Stimulated activated CD8-positive, alpha-beta memory T cell treated with anti-CD3 and anti-CD28 coated beads, Interleukin-12 subunit alpha, Interleukin-12 subunit beta, amount 100 ng/mL, for 1 hour (primary cell): ENCODE data around the gene CATSPERD.

ENCODE experiments used
- DNase-seq: peaks from one replicate; pipeline ENCODE4 v3.0.0-alpha.2; 2020; ENCODE audit warnings: low read depth

The CATSPERD gene

DNA sequence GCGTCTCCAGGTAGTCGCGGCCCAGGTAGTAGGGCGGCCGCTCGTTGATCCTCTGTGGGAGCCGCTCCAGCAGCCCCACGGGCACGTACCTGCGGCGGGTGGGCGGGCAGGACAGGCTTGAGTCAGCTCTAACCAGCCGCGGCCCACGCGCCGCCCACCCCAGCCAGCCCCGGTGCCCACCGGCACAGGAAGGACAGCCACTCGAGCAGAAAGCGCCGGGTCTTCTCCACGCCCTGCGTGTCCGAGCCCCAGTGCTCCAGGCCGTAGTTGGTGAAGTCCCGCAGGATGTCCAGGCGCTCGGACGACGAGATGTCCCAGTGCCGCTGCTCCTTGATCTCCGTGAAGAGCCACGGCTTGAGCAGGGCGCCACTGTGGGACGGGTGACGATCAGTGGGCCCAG, 65.0 kb downstream of the CATSPERD start:
- no peak for DNase-seq

DNA sequence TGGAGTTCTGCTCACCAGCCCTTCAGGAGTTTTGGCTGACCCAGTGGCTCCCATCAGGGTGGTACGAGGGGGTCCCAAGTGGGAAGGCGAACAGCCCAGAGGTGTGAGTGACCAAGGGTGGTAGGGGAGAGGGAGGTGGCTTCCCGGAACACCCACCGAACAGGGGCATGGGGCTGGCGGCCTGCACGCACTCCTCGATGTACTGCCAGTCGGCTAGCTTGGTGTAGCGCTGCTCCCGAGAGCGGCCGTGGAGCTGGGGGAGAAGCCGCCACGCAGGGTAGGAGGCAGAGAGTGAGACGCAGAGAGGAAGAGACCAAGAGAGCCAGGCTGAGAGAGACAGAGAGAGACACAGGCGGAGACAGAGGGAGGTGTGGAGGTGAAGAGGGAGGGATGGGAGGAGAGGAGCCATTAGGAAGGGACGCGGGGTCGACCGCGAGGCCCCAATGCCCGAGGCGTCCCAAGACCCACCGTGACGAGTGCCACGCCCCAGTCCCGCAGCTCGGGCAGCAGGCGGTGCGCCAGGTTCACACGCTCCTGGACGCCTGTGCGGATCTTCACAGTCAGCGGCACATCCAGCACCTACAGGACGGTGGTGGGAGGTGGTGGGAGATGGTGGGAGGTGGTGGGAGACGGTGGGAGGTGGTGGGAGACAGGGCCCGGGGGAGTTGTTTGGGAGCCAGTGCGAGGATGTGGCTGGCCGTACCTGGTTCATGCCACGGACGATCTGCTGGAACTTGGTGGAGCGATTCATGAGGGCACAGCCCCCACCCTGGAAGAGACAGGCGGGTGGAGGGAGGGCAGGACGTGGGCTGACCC, 66.4 kb downstream of the CATSPERD start:
- DNase-seq: no peak

DNA sequence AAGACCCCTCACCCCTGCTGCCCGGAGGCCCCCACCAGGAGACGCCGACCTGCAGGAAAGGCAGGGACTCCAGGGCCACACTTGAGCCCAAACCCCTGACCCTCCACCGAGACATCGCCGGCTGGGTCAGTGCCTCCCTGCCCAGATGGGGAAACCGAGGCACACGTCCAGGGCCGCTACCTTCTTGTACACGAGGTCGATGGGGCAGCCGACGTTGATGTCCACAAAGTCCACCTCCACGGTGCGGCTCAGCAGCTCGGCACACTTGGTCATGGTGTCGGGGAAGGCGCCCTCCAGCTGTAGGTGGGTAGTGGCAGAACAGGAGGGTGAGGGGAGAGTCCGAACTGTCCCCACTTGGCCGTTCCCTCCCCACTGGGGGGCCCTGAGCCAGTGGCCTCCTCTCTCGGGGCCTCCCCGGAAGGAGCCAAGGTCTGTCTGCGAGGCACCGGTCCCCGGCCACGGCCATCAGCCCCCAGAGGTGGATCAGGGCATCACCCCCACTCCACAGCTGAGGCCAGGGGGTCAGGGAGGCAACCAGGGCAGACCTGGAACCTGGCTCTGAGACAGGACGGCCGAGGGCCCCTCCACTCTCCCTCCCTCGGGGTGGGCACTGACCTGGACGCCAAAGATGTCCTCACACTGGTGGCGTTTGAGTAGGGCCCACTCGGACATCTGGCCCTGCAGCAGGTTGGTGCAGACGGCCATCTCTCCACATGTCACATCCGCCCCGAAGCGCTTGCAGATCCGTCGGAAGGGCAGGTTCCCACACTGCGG, 67.2 kb downstream of the CATSPERD start:
- no peak for DNase-seq

DNA sequence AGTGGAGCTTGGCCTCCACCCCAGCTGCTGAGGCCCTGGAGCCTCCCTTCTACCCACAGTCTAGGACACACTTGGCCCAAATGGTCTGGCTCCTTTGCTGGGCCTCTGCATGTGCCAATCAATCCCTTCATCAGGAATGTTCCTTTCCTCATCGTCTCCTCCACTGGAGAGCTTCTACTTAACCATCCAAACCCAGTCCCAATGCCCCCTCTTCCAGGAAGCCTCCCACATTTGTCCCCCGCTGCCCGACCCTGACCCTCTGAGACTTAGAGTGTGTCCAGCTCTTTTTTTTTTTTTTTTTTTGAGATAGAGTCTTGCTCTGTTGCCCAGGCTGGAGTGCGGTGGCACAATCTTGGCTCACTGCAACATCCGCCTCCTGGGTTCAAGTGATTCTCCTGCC, 68.0 kb downstream of the CATSPERD start:
- DNase-seq: no peak

DNA sequence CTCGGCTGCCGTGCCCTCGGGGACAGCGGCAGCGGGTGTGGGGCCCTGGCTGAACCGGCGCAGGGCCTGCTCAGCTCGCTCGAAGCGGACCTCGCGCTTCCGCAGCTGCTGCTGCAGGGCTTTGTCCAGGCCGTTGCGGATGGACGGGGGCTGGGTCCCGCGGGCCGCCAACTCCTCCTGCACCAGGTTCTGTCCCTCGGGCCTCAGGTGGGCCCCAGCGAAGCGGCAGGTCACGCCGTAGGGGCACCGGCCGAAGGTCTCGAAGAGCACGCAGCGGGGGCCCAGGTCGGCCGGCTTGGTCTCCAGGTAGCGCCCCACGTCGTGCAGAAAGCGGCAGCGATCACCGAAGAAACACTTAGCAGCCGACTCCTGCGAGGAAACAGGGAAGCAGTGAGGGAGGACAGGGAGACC, 68.9 kb downstream of the CATSPERD start:
- DNase-seq: no peak

DNA sequence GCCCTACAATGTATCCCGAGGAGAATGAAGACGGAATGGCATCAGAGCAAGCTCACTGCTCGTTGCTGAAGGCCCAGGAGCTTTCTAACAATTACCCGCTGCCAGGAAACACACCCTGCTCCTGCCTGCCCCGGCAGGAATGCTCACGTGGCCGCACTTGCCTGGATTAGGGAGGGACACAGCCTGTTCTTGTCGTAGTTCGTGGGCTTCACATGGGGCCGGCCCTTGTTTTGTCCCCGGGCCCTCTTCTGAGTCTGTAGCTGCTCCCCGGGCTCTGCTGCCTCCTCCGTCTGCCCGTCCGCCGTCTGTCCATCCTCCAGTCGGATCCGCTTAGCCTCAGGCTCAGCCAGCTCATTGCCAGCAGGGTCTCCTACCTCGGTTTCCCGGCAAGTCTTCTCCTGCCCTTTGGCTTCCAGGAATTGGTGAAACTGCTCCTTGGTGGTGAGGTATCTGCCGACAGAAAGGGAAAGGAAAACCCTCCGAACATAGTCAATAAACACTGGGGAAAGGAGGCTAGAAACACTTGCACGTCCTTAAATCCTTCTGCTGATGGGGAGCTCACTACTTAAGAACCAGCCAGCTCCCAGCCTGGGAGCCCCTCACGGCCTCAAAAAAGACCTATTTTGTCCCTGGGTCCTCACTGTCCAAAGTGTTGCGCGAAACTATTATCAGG, 69.6 kb downstream of the CATSPERD start:
- no peak for DNase-seq

DNA sequence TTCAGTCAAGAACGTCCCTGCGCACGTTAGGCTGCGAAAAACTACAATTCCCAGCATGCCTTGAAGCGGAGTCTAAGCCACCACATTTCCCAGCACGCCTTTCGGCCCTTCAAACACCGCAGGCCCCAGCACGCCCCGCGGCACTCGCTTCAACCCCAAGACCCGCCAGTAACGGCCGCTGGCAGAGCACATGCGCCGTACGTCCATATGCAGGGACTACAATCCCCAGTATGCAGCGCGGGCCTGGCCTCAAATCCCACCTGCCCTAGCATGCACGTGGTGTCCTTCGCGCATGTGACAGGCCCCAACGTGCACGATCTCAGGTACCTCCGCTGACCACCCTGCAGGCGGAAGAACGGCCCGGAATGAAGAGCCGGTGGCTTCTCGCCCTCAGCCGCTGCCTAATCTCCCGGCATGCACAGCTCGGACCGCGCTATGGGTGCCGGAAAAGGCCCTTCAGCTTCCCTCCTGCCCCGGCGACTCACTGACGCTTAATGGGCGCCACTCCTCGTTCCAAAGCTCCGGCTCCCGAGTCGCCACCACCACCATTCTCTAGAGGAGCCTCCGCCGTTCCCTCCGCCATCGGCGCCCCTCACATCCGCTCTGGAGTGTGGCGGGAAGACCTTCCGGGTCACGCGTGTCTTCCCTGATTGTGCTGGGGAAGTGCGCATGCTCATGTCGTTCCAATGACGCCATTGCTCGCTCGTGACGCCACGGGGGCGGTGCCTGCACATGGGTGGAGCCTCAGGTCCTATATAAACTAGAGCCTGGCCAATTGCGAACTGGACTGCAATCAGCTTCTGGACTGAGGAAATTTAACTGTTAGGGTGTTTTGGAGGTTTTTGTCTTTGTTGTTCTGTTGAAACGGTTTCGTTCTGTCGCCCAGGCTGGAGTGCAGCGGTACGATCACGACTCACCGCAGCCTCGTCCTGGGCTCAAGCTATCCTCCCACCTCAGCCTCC, 70.4 kb downstream of the CATSPERD start, which contains the start of gene DUS3L:
Gene DUS3L, minus strand, starts transcription at position 605 of the 962 bp plus-strand sequence. Its CDS starts 22 bp downstream, at position 583.
- peak; percentile 94 for DNase-seq

DNA sequence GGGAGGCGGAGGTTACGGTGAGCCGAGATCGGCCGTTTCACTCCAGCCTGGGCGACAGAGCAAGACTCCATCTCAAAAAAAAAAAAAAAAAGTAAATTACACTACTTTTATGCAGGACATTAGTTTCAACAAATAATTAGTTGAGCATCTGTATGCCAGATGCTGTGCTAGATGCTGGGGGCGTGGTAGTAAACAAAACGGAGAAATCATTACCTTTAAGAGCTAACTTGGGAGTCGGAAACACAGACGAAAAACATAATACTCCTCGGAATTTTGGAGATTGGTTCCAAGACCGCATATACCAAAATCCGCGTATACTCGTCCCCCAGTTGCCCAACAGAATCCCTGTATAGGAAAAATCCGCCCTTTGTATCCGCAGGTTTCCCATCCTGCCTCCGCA, 71.8 kb downstream of the CATSPERD start:
- DNase-seq: no peak

DNA sequence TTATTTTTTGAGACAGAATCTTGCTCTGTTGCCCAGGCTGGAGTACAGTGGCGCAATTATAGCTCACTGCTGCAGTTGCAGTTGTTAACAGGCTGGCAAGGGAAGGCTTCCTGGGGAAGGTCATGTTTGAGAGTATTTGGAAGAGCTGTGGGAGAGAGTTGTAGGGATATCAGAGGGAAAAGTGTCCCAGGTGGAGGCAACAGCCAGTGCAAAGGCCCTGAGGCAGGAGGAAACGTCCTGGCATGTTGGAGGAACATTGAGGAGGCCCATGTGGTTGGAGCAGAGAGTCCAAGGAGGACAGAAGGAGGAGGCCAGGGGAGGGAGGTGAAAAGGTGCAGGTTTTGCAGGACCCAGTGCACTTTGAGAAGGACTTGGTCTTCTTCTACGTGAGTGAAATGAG, 72.8 kb downstream of the CATSPERD start:
- DNase-seq: no peak

DNA sequence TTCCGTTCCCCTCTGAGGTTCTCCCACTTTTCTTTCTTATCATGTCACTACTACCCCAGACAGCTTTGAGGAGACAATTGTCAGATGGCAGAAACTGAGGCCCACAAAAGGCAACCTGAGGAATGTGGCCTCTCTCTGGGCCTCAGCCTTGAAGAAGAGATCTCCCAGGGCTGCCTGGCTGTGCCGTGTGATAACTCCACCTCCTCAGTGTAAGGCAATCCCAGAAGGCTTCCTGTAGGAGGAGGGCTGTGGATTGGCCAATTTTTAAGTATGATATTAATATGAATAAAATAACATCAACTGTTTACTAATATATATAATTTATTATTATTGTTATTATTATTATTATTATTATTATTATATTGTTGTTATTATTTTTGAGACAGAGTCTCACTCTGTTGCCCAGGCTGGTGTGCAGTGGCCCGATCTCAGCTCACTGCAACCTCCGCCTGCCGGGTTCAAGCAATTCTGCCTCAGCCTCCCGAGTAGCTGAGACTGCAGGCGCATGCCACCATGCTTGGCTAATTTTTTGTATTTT, 75.0 kb downstream of the CATSPERD start:
- no peak for DNase-seq

DNA sequence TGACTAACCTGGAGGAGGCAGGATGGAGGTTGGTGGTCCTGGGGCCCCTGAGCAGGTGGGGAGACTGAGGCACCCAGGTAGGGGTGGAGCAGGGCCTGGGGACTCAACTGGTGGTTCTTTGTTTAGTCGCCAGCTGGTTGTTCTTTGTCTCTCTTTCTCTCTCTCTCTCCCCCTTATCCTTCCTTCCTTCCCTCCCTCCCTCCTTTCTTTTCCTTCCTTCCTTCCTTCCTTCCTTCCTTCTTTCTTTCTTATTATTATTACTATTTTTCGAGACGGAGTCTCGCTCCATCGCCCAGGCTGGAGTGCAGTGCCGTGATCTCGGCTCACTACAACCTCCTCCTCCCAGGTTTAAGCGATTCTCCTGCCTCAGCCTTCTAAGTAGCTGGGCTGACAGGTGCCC, 77.8 kb downstream of the CATSPERD start:
- no peak for DNase-seq

DNA sequence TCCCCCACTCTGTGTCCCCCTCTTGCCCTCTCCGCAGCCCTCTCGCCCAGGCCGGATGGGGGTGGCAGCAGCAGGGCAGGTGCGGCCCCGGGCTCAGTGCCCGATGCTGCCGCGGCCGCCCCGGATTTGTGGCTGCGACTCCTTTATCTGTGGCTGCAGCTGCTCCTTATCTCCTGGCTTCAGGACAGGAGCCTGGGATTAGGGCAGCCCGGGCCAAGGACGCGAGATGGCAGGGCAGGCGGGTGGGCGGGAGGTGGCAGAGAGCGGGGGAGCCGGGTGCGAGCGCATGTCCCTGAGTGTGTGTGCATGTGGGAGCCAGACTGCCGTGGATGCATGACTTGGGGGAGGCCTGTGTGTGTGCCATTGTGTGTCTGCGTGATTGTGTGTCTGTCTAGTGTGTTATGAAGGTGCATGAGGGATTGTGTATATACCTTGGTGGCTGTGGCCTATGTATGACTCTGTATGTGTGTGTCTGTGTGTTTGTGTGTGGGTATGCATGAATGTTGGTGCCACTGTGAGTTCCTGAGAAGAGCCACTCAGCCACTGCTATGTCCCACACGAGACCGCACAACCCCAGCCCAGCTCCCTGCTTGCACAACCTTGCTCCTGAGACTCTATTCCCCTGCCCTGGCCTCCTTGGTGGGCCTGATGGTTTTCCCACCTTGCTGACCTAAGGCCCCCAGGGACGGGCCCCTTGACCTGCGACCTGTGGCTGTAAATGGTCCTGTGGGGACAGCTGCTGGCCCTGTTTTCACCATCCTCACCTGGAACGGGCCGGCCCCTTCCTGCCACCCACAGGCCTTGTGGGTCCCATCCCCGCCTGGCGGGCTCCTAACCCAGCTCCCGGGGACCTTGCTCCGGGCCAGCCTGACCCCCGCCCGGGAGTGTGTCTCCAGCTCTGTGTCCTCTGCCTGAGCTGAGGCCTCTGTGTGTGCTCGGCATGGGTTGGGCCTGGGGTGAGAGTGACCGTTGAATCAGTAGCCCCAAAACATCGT, 79.1 kb downstream of the CATSPERD start:
- no peak for DNase-seq

DNA sequence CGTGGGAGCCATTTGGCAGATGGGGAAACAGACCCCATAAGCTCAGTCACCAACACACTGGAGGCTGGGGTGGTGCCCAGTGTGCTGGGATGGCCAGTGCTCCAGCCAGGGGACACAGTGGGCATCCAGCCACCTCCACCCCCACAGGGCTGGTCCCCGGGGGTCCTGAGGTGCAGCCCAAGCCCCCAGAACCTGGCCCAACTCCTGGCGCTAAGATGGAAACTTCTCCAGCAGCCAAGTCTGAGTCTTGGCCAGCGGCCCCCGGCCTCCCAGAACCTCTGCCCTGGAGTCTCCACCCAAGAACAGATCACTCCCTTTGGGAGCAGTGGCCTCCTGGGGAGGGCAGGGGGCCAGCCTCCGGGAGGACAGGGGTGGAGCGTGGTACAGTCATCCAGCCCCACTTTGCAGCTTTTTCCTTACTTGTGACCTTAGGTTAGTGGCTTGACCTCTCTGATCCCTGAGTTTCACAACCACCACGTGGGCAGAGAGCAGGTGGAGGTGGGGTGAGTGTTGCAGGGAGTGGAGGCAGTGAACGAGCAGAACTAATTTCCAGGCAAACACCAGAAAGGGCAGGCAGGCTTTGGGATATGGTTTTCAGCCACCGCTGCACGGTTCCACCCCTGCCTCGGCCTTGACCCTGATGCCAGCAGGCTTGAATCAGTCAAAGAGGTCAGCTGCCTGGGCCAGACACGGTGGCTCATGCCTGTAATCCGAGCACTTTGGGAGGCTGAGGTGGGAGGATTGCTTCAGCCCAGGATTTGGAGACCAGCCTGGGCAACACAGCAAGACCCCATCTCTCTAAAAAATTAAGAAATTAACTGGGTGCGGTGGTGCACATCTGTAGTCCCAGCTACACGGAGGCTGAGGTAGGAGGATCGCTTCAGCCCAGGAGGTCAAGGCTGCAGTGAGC, 80.2 kb downstream of the CATSPERD start:
- DNase-seq: no peak

DNA sequence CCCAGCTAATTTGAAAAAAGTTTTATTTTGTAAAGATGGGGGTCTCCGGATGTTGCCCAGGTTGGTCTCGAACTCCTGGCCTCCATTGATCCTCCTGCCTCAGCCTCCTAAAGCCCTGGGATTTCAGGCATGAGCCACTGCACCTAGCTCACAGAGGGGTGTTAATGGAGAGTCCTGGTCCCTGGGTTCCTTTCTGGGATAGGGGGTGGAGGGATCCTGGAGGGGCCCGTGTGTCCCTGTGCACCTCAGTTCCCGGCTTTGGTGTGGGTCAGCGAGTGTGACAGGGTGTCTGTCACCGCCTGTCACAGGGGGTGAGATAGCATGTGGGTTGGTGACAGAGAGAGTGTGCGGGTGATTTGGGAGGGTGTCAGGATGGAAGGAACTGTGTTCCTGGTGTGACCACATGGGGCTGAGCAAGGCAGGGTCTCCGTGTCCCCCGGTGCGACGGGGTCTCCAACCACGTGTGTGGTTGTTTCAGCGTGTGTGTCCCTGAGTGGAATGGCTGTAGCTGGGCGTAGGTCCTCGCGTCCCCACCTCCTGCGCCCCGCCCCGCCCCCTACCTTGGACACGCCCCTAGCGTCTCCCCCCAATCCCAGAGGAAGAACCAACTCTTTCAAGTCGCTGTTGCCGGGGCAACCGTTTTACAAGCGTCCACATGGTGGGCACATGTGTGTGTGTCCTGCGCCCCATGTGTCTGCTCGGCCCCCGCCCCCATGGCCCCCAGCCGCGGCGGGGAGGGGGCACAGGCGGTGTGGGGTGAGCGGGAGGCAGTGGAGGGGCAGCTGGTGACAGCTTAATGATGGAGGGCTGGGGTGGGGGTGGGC, 81.6 kb downstream of the CATSPERD start:
- no peak for DNase-seq

DNA sequence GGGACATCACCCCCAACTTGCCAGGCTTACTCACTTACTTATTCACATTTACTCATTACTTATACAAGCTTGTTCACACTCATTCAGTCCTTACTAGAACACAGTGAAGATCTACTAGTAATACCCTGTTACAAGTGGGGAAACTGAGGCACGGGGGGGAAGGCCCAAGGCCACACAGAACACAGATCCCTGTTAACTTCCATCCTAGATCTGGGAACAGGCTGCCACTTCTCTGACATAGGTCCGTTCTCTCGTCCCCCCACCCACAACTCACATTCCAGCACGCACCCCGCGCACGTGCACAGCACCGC, 83.0 kb downstream of the CATSPERD start:
- DNase-seq: no peak

DNA sequence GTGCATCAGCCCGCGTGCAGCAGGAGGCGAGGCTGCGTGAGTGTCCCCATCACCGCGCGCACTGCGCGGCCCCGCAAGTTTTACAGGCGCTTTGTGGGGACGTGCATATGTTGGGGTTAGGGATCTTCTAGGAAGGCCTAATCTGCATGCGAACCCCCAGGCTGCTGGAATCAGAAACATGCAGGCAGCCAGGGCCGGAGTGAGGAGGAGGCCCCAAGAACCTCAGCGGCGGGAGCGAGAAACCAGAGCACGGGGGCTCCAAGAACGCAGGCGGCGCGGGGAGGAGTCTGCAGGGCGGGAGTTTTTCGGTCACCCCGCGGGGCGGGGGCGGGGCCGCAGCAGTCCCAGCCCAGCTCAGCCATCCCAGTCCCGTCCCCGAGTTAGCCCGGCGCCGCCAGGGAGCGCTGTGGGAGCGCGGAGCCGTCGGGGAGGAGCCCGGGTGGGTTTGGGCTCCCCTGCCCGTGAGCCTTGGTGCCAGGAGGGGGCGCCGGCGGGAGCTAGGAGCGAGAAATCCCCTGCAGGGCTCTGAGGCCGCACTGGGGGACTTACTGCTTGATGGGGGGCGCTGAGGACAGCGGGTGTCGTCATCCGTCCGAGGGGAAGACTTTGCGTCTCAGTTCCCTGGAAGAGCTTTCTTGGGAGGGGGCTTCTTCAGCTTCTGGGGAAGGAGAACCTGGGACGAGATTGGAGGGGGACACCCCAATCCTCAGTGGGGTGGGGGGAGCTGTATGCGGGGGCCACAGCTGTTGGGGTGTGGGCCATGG, 83.5 kb downstream of the CATSPERD start:
- DNase-seq: peak; percentile 75
